ENCODE results near the gene WDR27. TPM values are rescaled to one million over a fixed set of nuclear protein-coding genes. Genes with fewer than 3 reads are reported as not detected.
A peak's percentile ranks its signal among the peaks of the same experiment; 100 is the strongest.

The WDR27 gene
- total RNA-seq, 3 donors from 2014 or later (not counting 1 experiment from before 2014, with no cell fraction given): 12.7 to 31.0 (median 25.3) TPM

DNA sequence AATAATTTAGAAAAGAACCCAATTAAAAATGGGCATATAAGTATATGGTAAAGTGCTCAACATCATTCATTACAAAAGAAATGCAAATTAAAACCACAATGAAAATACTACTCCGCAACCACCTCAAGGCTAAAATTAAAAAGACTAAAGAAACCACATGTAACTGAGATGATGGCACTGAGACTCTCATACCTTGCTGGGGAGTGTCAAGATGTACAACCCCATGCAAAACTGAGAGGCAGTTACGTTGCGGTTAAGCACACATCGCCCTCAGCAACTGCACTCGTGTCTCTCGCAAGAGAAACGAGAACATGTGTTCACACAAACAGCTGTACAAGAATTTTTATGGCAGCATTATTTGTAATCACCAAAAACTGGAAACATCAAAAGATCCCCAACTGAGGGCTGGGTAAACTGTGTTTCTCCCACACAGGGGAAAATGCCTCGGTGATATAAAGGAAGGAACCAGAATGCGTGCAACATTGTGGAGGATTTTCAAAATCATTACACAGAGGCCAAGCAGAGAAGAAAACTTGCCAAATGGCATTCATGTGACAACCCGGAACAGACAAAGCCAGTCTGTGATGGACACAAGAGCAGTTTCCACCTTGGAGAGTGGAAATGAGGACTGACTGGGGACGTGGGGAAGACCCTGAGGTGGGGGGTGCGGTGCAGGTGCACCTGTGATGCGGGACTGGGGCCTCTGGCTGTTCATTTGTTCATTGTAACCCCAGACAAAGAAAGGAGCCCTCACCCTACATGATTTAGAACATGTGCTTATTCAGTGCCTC lies 144.9 kb downstream of the WDR27 start:
- Mint-ChIP-seq H3K4me1 (peaks cover 8 to 18% of the 10 kb centered on the region in 2 donors), H3K27me3 (ENCODE audit: low read depth in 2 of 2) (no peaks in the 10 kb centered on the region), H3K9me3 (no peaks in the 10 kb centered on the region), H3K27ac (peak overlapping the region in 1 of 2 donors; percentile 72), H3K4me3 (no peak overlapping the region), H3K36me3 (peaks cover 9% of the 10 kb centered on the region)
- H3K27me3 ChIP-seq (ENCODE audit: control insufficient read depth, insufficient read depth, low read length): no peaks in the 10 kb centered on the region
- H3K4me3 ChIP-seq (ENCODE audit: low read length): no peak overlapping the region
- ATAC-seq (peak in 2 of 3 donors; percentile 64 to 96), DNase-seq (peak in 1 of 2 donors; percentile 62)
- H3K27ac ChIP-seq (ENCODE audit: low read length): no peak overlapping the region
- no peaks in the 10 kb centered on the region for H3K9me3 ChIP-seq (ENCODE audit: control insufficient read depth, insufficient read depth, low read length)
- H3K36me3 ChIP-seq (ENCODE audit: control insufficient read depth, insufficient read depth, low read length): no peaks in the 10 kb centered on the region
- 47% methylated on average over 13 of the region's 13 CpGs for WGBS (ENCODE audit: insufficient coverage)
- intact Hi-C loops (cut with micrococcal nuclease): no loop called here
- H3K4me1 ChIP-seq (ENCODE audit: control insufficient read depth, insufficient read depth, low read length): peaks cover 13% of the 10 kb centered on the region
- TF ChIP-seq, protein P1, sequence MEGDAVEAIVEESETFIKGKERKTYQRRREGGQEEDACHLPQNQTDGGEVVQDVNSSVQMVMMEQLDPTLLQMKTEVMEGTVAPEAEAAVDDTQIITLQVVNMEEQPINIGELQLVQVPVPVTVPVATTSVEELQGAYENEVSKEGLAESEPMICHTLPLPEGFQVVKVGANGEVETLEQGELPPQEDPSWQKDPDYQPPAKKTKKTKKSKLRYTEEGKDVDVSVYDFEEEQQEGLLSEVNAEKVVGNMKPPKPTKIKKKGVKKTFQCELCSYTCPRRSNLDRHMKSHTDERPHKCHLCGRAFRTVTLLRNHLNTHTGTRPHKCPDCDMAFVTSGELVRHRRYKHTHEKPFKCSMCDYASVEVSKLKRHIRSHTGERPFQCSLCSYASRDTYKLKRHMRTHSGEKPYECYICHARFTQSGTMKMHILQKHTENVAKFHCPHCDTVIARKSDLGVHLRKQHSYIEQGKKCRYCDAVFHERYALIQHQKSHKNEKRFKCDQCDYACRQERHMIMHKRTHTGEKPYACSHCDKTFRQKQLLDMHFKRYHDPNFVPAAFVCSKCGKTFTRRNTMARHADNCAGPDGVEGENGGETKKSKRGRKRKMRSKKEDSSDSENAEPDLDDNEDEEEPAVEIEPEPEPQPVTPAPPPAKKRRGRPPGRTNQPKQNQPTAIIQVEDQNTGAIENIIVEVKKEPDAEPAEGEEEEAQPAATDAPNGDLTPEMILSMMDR (IDR thresholded peaks at IDR 0.05): no peak

GRCh38 chr6:169555971-169556617 lies 145.7 kb downstream of the WDR27 start:
- no peak for ATAC-seq
- H3K9me3 Mint-ChIP-seq: no peaks in the 10 kb centered on the region
- Histone ChIP-seq H3K4me1 (ENCODE audit: control insufficient read depth, insufficient read depth, low read length) (peaks cover 13% of the 10 kb centered on the region), H3K36me3 (ENCODE audit: control insufficient read depth, insufficient read depth, low read length) (no peaks in the 10 kb centered on the region), H3K4me3 (ENCODE audit: low read length) (no peak overlapping the region), H3K9me3 (ENCODE audit: control insufficient read depth, insufficient read depth, low read length) (no peaks in the 10 kb centered on the region), H3K27ac (ENCODE audit: low read length) (no peak overlapping the region), H3K27me3 (ENCODE audit: control insufficient read depth, insufficient read depth, low read length) (no peaks in the 10 kb centered on the region)
- 63% methylated on average over 4 of the region's 5 CpGs for WGBS (ENCODE audit: insufficient coverage)
- intact Hi-C loops (cut with micrococcal nuclease): no loop called here
- H3K36me3 Mint-ChIP-seq: peaks cover under 1% of the 10 kb centered on the region
- peak in 1 of 2 donors; percentile 6 for DNase-seq
- no peaks in the 10 kb centered on the region for H3K27me3 Mint-ChIP-seq (ENCODE audit: low read depth in 2 of 2)
- no peak overlapping the region for H3K4me3 Mint-ChIP-seq
- no peak overlapping the region for H3K27ac Mint-ChIP-seq
- TF ChIP-seq, protein P1 (IDR thresholded peaks at IDR 0.05): no peak
- peaks cover 8 to 18% of the 10 kb centered on the region in 2 donors for H3K4me1 Mint-ChIP-seq

DNA sequence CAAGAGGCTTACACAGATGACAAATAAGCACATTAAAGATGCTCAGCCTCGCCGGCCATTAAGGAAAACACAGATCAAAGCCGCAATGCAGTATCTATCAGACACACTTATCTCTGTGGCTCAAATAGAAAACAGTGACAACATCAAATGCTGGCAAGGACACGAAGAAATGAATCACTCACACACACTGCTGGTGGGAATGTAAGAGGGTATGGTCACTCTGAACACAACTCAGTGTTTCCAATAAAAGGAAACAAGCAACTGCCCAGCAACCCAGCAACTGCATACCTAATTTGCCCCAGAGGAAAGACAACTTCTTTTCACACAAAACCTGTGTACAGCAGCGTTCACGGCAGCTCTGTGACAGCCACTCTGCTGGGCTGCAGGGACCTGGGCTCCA lies 155.8 kb downstream of the WDR27 start:
- peaks cover 4 to 6% of the 10 kb centered on the region in 2 donors for H3K9me3 Mint-ChIP-seq
- peaks cover 16% of the 10 kb centered on the region for H3K36me3 Mint-ChIP-seq
- H3K27ac ChIP-seq (ENCODE audit: low read length): no peak overlapping the region
- intact Hi-C loops (cut with micrococcal nuclease): no loop called here
- H3K27me3 Mint-ChIP-seq (ENCODE audit: low read depth in 2 of 2): no peaks in the 10 kb centered on the region
- TF ChIP-seq, protein P1 (IDR thresholded peaks at IDR 0.05): no peak
- no peak overlapping the region for H3K4me3 Mint-ChIP-seq
- ATAC-seq: no peak
- no peaks in the 10 kb centered on the region for H3K4me1 Mint-ChIP-seq
- no peak overlapping the region for H3K4me3 ChIP-seq (ENCODE audit: low read length)
- 90% methylated on average over 5 of the region's 6 CpGs for WGBS (ENCODE audit: insufficient coverage)
- H3K36me3 ChIP-seq (ENCODE audit: control insufficient read depth, insufficient read depth, low read length): no peaks in the 10 kb centered on the region
- no peak for DNase-seq
- no peaks in the 10 kb centered on the region for H3K27me3 ChIP-seq (ENCODE audit: control insufficient read depth, insufficient read depth, low read length)
- H3K27ac Mint-ChIP-seq: no peak overlapping the region
- no peaks in the 10 kb centered on the region for H3K9me3 ChIP-seq (ENCODE audit: control insufficient read depth, insufficient read depth, low read length)
- H3K4me1 ChIP-seq (ENCODE audit: control insufficient read depth, insufficient read depth, low read length): no peaks in the 10 kb centered on the region

All from natural killer cell (primary cell).